ENCODE data around the gene ZNF280C. TPM values are rescaled to one million over a fixed set of nuclear protein-coding genes. Genes with fewer than 3 reads are reported as not detected.

Gene ZNF280C
- total RNA-seq, 1 experiment from 2014 or later: 6.6 TPM

DNA sequence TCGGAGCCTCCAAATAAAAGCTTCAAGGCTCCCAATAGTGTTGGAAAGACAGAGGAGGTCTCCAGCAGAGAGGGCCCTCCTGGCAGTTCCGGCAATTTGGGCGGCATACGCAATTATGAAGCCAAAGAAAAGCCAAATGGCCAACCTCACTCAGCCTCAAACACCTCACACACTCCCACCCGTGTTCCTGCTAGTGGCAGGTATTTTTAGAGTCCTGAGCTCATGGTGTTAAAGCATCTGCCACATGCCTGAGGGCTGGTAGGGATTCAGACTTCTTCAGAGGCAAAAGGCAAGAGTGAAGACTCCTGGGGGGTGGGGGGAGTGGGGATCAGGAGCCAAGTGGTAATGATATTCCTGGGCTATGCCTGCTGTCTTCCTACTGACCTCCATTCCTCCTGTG, 89.5 kb downstream of the ZNF280C start:
- TF ChIP-seq, protein P1, sequence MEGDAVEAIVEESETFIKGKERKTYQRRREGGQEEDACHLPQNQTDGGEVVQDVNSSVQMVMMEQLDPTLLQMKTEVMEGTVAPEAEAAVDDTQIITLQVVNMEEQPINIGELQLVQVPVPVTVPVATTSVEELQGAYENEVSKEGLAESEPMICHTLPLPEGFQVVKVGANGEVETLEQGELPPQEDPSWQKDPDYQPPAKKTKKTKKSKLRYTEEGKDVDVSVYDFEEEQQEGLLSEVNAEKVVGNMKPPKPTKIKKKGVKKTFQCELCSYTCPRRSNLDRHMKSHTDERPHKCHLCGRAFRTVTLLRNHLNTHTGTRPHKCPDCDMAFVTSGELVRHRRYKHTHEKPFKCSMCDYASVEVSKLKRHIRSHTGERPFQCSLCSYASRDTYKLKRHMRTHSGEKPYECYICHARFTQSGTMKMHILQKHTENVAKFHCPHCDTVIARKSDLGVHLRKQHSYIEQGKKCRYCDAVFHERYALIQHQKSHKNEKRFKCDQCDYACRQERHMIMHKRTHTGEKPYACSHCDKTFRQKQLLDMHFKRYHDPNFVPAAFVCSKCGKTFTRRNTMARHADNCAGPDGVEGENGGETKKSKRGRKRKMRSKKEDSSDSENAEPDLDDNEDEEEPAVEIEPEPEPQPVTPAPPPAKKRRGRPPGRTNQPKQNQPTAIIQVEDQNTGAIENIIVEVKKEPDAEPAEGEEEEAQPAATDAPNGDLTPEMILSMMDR (IDR thresholded peaks at IDR 0.05; ENCODE audit: unreplicated experiment): no peak
- Mint-ChIP-seq H3K4me1 (ENCODE audit: insufficient read depth, unreplicated experiment) (peaks cover 1% of the 10 kb centered on the region), H3K36me3 (ENCODE audit: insufficient read depth, unreplicated experiment) (no peaks in the 10 kb centered on the region), H3K27ac (ENCODE audit: low read depth, unreplicated experiment) (no peak overlapping the region), H3K4me3 (ENCODE audit: unreplicated experiment) (no peak overlapping the region), H3K9me3 (ENCODE audit: unreplicated experiment) (no peaks in the 10 kb centered on the region), H3K27me3 (ENCODE audit: insufficient read depth, unreplicated experiment) (peaks cover 33% of the 10 kb centered on the region)
- intact Hi-C loops (cut with micrococcal nuclease): no loop called here
- ChIA-PET CTCF (interaction anchor here (1.4 kb wide), 1 partner anchor 10 kb away, joined by 4 read pairs; no protein-coding TSS in a partner anchor), POLR2A (no interaction called here)
- BruUV-seq (replicated peaks): no TSS peak
- no peak for DNase-seq (ENCODE audit: unreplicated experiment)

DNA sequence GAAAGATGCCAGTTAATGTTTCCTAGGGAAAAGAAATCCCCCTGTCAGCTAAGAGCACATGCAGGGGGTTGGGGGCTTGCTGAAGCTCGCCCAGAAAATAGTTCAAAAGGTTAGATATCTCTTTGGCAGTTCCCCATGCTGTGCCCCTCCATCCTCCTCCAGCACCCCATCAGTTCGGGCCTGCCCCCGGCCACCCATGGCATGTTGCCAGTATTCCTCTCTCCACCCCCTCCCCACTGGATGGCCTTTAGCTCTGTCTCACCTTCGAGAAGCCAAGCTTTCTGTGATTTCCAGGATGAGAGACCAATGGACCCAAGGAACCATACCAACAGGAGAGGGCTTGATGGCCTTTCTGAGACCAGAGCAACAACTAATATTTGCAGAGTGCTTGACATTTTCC, 91.8 kb downstream of the ZNF280C start:
- CTCF ChIA-PET: interaction anchor here (0.7 to 2.0 kb wide), 5 partner anchors 10 to 252 kb away, joined by 3 to 10 read pairs (median 6); no protein-coding TSS in a partner anchor

DNA sequence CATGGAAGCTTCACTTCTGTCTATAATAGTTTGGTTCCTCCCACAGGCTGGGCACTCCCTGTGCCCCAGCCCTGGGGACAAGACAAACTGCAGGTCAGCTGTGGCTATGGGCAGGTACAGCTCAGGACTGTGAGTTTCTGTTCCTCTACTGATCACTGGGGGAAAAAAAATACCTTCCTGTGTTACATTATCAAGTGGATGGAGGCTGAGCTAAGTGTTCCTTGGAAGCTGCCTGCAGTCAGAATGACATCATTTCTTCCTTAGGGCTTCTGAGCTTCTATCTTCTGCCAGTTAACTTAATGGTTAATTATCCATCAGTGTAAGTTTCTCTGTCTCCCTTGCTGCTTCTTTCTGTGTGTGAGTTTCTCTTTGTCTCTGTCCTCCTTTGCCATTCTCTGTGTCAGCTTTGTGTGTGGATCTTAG, 92.3 kb downstream of the ZNF280C start:
- Mint-ChIP-seq H3K4me1 (ENCODE audit: insufficient read depth, unreplicated experiment) (peaks cover 12% of the 10 kb centered on the region), H3K9me3 (ENCODE audit: unreplicated experiment) (no peaks in the 10 kb centered on the region), H3K36me3 (ENCODE audit: insufficient read depth, unreplicated experiment) (no peaks in the 10 kb centered on the region), H3K27ac (ENCODE audit: low read depth, unreplicated experiment) (no peak overlapping the region), H3K27me3 (ENCODE audit: insufficient read depth, unreplicated experiment) (peaks cover 41% of the 10 kb centered on the region), H3K4me3 (ENCODE audit: unreplicated experiment) (no peak overlapping the region)
- intact Hi-C loops (cut with micrococcal nuclease): no loop called here
- DNase-seq (ENCODE audit: unreplicated experiment): no peak
- no TSS peak for BruUV-seq (replicated peaks)
- TF ChIP-seq, protein P1 (IDR thresholded peaks at IDR 0.05; ENCODE audit: unreplicated experiment): no peak
- POLR2A ChIA-PET: interaction anchor here (0.9 to 1.3 kb wide), 2 partner anchors 11 to 29 kb away, joined by 3 to 5 read pairs; partner anchors contain the start of gene AIFM1
- CTCF ChIA-PET: interaction anchor here (0.5 to 2.0 kb wide), 8 partner anchors 10 to 740 kb away, joined by 3 to 10 read pairs (median 4); no protein-coding TSS in a partner anchor

More for the DNA sequence above, 91.8 kb downstream of the ZNF280C start:
- TF ChIP-seq, protein P1 (IDR thresholded peaks at IDR 0.05; ENCODE audit: unreplicated experiment): no peak
- peaks cover 41% of the 10 kb centered on the region for H3K27me3 Mint-ChIP-seq (ENCODE audit: insufficient read depth, unreplicated experiment)
- no peaks in the 10 kb centered on the region for H3K36me3 Mint-ChIP-seq (ENCODE audit: insufficient read depth, unreplicated experiment)
- DNase-seq (ENCODE audit: unreplicated experiment): no peak
- peaks cover 12% of the 10 kb centered on the region for H3K4me1 Mint-ChIP-seq (ENCODE audit: insufficient read depth, unreplicated experiment)
- H3K9me3 Mint-ChIP-seq (ENCODE audit: unreplicated experiment): no peaks in the 10 kb centered on the region
- intact Hi-C loops (cut with micrococcal nuclease): no loop called here
- POLR2A ChIA-PET: interaction anchor here (1.3 kb wide), 1 partner anchor 11 kb away, joined by 5 read pairs; the partner anchor contains the start of gene AIFM1
- no peak overlapping the region for H3K4me3 Mint-ChIP-seq (ENCODE audit: unreplicated experiment)
- BruUV-seq (replicated peaks): no TSS peak
- H3K27ac Mint-ChIP-seq (ENCODE audit: low read depth, unreplicated experiment): no peak overlapping the region

DNA sequence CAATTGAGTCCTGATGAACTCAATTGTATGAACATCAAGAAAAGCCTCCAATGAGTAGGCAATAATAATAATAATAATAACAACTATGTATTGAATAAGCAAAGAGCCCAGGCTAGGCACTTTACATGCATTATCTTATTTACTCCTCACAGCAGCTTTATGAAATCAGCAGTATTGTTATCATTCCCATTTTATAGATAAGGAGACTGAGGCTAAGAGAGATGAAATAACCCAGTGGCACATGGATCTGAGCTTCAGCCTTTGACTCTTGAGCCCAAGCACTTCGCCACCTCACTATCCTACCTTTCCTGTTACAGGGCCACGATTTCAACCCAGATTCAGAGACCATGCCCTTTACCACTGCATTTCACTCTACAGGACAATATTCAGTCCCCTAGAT, 93.8 kb downstream of the ZNF280C start:
- peaks cover 48% of the 10 kb centered on the region for H3K27me3 Mint-ChIP-seq (ENCODE audit: insufficient read depth, unreplicated experiment)
- intact Hi-C loops (cut with micrococcal nuclease): no loop called here
- CTCF ChIA-PET: interaction anchor here (0.6 to 1.9 kb wide), 2 partner anchors 18 to 279 kb away, joined by 3 to 7 read pairs; no protein-coding TSS in a partner anchor
- H3K27ac Mint-ChIP-seq (ENCODE audit: low read depth, unreplicated experiment): no peak overlapping the region
- H3K4me3 Mint-ChIP-seq (ENCODE audit: unreplicated experiment): no peak overlapping the region
- no TSS peak for BruUV-seq (replicated peaks)
- TF ChIP-seq, protein P1 (IDR thresholded peaks at IDR 0.05; ENCODE audit: unreplicated experiment): no peak
- DNase-seq (ENCODE audit: unreplicated experiment): no peak
- peaks cover 12% of the 10 kb centered on the region for H3K4me1 Mint-ChIP-seq (ENCODE audit: insufficient read depth, unreplicated experiment)
- no peaks in the 10 kb centered on the region for H3K9me3 Mint-ChIP-seq (ENCODE audit: unreplicated experiment)
- no peaks in the 10 kb centered on the region for H3K36me3 Mint-ChIP-seq (ENCODE audit: insufficient read depth, unreplicated experiment)
- POLR2A ChIA-PET: no interaction called here

Measured in MCF 10A (cell line).